ENCODE results near the gene UBN1.

DNA sequence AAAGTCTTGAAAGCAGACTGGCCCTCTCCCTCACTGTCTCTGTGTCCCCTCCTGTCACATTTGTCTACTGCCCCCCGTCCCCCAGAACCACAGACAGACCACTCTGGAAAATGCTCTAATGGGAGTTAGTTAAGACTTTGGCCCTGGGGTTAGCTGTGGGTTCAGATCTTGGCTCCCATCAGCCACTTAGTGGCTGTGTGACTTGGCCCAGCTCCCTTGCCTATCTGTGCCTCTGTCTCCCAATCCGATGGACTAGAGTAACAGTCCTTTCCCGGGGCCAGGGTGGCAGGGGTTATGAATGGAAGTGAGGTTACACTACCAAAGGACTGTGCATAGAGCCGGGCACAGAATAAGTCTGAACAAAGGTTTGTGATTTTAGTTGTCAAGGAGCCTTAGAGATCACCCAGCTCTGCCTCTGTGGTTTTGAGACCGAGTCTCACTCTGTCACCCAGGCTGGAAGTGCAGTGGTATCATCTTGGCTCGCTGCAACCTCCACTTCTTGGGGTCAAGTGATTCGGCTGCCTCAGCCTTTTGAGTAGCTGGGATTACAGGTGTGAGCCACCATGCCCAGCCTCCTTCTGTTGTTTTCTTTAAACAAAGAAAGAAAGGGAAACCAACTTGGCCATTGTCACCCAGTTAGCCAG lies 66.0 kb downstream of the UBN1 start:
- TF ChIP-seq TAF1 (IDR thresholded peaks at IDR 0.05; ENCODE audit: borderline replicate concordance, insufficient read depth, low read length) (no peak), POLR2AphosphoS5 (IDR thresholded peaks at IDR 0.05; ENCODE audit: low read depth, low read length) (no peak), SIN3A (IDR thresholded peaks at IDR 0.05; ENCODE audit: borderline replicate concordance, insufficient read depth, low read length) (no peak)
- TF ChIP-seq, protein P1, sequence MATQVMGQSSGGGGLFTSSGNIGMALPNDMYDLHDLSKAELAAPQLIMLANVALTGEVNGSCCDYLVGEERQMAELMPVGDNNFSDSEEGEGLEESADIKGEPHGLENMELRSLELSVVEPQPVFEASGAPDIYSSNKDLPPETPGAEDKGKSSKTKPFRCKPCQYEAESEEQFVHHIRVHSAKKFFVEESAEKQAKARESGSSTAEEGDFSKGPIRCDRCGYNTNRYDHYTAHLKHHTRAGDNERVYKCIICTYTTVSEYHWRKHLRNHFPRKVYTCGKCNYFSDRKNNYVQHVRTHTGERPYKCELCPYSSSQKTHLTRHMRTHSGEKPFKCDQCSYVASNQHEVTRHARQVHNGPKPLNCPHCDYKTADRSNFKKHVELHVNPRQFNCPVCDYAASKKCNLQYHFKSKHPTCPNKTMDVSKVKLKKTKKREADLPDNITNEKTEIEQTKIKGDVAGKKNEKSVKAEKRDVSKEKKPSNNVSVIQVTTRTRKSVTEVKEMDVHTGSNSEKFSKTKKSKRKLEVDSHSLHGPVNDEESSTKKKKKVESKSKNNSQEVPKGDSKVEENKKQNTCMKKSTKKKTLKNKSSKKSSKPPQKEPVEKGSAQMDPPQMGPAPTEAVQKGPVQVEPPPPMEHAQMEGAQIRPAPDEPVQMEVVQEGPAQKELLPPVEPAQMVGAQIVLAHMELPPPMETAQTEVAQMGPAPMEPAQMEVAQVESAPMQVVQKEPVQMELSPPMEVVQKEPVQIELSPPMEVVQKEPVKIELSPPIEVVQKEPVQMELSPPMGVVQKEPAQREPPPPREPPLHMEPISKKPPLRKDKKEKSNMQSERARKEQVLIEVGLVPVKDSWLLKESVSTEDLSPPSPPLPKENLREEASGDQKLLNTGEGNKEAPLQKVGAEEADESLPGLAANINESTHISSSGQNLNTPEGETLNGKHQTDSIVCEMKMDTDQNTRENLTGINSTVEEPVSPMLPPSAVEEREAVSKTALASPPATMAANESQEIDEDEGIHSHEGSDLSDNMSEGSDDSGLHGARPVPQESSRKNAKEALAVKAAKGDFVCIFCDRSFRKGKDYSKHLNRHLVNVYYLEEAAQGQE (IDR thresholded peaks at IDR 0.05; ENCODE audit: insufficient read depth in 1 of 2, low read depth in 2 of 2, low read length in 2 of 2): no peak

All from PFSK-1 (cell line).